ENCODE data around the gene WNT7A.

The WNT7A gene

DNA sequence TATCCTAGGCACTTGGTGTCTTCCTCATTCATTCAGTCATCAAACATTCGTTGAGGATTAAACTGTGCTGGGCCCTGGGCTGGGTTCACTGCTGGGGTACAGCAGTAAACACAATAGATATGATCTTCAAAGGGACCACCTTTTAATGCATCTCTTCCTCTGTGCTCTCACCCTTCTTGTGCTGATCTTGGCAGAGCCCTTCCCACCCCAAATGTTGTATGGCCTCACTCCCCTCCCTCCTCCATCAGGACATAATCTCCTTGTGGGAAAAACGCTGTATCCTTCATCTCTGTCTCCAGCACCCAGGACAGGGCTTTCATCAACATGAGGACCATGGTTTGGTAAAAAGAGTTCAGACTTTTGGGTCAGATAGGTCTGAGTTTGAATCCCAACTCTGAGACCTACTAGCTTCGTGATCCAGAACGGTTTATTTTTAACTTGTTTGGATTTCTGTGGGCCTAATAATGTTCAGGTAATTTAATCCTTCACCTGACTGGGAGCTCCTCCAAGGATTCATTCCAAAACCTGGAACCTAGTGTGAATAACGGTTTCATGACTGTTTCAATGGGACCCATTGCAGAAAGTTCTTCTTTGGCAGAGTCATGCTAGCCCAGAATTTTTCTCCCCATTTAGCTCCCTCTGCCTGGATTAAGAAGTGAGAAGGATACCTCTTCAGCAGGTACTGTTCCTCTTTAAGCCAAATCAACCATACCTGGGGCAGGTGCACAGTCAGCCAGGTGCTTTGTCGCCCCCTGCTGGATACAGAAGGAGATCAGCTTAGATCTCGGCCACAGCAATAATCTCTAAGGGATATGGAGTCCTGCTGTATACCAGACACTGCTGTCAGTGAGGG lies 5.2 kb upstream of the WNT7A start:
- DNase-seq (ENCODE audit: low read depth in 2 of 2): peak in 1 of 2 donors; percentile 4
- TF ChIP-seq, protein P1, sequence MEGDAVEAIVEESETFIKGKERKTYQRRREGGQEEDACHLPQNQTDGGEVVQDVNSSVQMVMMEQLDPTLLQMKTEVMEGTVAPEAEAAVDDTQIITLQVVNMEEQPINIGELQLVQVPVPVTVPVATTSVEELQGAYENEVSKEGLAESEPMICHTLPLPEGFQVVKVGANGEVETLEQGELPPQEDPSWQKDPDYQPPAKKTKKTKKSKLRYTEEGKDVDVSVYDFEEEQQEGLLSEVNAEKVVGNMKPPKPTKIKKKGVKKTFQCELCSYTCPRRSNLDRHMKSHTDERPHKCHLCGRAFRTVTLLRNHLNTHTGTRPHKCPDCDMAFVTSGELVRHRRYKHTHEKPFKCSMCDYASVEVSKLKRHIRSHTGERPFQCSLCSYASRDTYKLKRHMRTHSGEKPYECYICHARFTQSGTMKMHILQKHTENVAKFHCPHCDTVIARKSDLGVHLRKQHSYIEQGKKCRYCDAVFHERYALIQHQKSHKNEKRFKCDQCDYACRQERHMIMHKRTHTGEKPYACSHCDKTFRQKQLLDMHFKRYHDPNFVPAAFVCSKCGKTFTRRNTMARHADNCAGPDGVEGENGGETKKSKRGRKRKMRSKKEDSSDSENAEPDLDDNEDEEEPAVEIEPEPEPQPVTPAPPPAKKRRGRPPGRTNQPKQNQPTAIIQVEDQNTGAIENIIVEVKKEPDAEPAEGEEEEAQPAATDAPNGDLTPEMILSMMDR (IDR thresholded peaks at IDR 0.05; ENCODE audit: low read depth, low read length): peak; percentile 33

DNA sequence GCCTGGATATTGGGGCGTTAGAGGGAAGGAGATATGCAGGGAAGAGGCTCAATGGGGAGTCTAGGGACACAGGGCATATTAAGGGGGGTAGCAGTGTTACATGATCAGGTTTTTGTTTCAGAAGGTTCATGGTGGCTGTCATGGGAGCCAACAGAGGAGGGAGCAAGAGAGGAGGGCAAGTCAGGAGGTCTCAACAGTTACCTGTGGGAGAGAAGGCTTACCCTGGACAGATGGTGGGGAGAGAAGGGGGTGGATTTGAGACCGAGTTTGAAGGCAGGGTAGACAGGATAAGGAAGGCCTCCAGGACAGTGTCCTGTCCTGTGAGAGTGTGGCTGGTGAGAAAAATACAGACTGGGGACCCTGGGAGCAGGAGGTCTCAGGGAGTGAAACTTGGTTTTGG lies 3.8 kb upstream of the WNT7A start:
- DNase-seq (ENCODE audit: low read depth in 2 of 2): no peak
- H3K4me3 ChIP-seq (replicated peaks in 1 of 2; ENCODE audit: low read depth in 2 of 2, low read length in 2 of 2): no peak overlapping the region
- TF ChIP-seq, protein P1 (IDR thresholded peaks at IDR 0.05; ENCODE audit: low read depth, low read length): no peak

More for the DNA sequence above, 5.2 kb upstream of the WNT7A start:
- H3K4me3 ChIP-seq (replicated peaks in 1 of 2; ENCODE audit: low read depth in 2 of 2, low read length in 2 of 2): no peak overlapping the region

DNA sequence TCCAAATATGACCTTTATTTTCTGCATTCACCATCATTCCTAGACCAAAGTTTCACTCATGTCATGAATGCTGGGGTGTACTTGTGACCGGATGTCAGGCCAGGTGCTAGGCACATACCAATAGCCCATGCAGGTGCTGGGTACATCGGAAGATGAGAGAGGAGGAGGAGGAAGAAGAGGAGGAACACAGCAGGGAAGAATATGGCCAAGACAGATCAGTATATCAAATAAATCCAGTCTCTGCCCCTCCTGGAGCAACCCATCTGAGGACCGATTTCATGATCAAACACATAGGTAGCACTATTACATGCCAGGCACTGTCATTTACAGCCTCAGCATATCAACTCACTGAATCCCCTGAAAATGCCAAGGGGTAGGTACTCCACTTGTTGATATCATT lies 3.0 kb upstream of the WNT7A start:
- no peak overlapping the region for H3K4me3 ChIP-seq (replicated peaks in 1 of 2; ENCODE audit: low read depth in 2 of 2, low read length in 2 of 2)
- TF ChIP-seq, protein P1 (IDR thresholded peaks at IDR 0.05; ENCODE audit: low read depth, low read length): no peak
- DNase-seq (ENCODE audit: low read depth in 2 of 2): no peak

- TF ChIP-seq, protein P1 (IDR thresholded peaks at IDR 0.05; ENCODE audit: low read depth, low read length): no peak
- no peak for DNase-seq (ENCODE audit: low read depth in 2 of 2)
- H3K4me3 ChIP-seq (replicated peaks in 1 of 2; ENCODE audit: low read depth in 2 of 2, low read length in 2 of 2): no peak overlapping the region
Observed at GRCh38 chr3:13881536-13882410, 1.9 kb upstream of the WNT7A start.

DNA sequence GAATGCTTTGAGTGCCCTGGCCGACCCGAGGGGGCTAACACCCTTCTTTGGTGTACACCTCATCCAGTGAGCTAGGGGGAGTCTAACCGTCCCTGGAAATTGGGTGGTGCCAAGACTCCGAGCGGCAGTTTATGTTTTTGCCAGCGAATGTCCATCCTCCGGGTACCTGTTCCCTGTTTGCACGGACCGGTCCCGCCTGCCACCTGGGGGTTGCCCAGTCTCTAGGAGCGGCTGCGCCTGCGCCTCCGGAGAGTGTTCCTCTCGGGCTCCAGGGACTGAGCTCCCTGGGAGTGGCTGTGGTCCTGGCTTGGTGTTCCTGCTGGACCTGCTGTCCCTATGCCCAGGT lies 913 bp upstream of the WNT7A start:
- DNase-seq (ENCODE audit: low read depth in 2 of 2): no peak
- no peak overlapping the region for H3K4me3 ChIP-seq (replicated peaks in 1 of 2; ENCODE audit: low read depth in 2 of 2, low read length in 2 of 2)
- TF ChIP-seq, protein P1 (IDR thresholded peaks at IDR 0.05; ENCODE audit: low read depth, low read length): no peak

DNA sequence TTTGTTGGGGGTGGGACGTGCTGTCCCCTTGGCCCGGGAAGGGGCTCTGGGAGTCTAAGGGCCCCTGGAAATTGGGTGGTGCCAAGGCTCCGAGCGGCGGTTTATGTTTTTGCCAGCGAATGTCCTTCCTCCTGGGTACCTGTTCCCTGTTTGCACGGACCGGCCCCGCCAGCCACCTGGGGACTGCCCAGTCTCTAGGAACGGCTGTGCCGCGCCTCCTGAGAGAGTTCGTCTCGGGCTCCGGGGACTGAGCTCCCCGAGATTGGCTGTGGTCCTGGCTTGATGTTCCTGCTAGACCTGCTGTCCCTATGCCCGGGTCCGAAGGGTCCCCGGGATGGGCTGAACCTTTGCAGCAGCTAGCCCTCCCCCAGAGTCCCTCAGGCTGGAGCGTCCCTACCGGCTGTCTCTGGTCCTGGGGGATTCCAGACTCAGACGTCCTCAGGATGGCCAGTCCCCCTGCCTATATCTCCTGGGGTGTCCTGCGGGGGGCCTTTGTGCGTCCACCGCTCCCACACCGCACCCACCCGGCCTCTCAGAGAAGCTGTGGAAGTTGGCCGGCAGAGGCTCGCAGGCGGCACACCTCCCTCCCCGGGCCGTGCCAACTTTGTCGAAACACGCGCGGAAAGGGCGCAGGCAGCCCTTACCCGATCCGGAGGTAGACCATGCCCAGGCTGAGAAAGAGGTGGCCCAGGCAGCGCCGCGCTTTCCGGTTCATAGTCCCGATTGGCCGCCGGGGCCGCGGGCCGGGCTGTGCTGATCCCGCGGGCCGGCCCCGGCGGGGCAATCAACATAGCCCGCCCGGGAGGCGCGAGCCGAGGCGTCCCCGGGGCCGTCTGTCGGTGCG lies 547 bp downstream of the WNT7A start:
- no peak for DNase-seq (ENCODE audit: low read depth in 2 of 2)
- no peak overlapping the region for H3K4me3 ChIP-seq (replicated peaks in 1 of 2; ENCODE audit: low read depth in 2 of 2, low read length in 2 of 2)
- TF ChIP-seq, protein P1 (IDR thresholded peaks at IDR 0.05; ENCODE audit: low read depth, low read length): no peak

All from cardiac fibroblast (primary cell).